GM23338 (cell line): ENCODE results near the gene SCN4B.

ENCODE experiments used
- CREB1 ChIP-seq: fragments of 250-450 bp; sonication (Bioruptor Pico); IDR thresholded peaks from 2 replicates; pipeline ENCODE4 v1.5.0; 2020; ENCODE audit warnings: low read depth, mild to moderate bottlenecking, moderate library complexity
- ETS1 ChIP-seq: IDR thresholded peaks from 2 replicates; pipeline ENCODE4 v1.6.1; 2016; ENCODE audit warnings: antibody characterized with exemption
- EZH2 ChIP-seq: fragments of 200-600 bp; sonication (generic); IDR thresholded peaks from one replicate; pipeline ENCODE4 v1.8.0; 2017; ENCODE audit warnings: antibody characterized with exemption, mild to moderate bottlenecking, low read depth; ENCODE audit not compliant: unreplicated experiment
- EZH2phosphoT487 ChIP-seq: fragments of 200-600 bp; sonication (generic); IDR thresholded peaks from one replicate; pipeline ENCODE4 v1.8.1; 2018; ENCODE audit warnings: antibody characterized with exemption; ENCODE audit not compliant: unreplicated experiment
- JUNB ChIP-seq: IDR thresholded peaks from one replicate; pipeline ENCODE4 v1.6.1; 2016; ENCODE audit warnings: antibody characterized with exemption; ENCODE audit not compliant: unreplicated experiment
- NANOG ChIP-seq: IDR thresholded peaks from 2 replicates; pipeline ENCODE4 v1.6.1; 2016; ENCODE audit warnings: antibody characterized with exemption, borderline replicate concordance
- POLR2AphosphoS5 ChIP-seq: IDR thresholded peaks from 2 replicates; pipeline ENCODE4 v1.6.1; 2016; ENCODE audit warnings: antibody characterized with exemption, low read depth
- REST ChIP-seq: IDR thresholded peaks from one replicate; pipeline ENCODE4 v1.6.1; 2018; ENCODE audit warnings: antibody characterized with exemption; ENCODE audit not compliant: unreplicated experiment
- ZNF114 ChIP-seq: fragments of 250-450 bp; sonication (Bioruptor Pico); IDR thresholded peaks from 2 replicates; pipeline ENCODE4 v1.5.0; 2020; ENCODE audit warnings: mild to moderate bottlenecking, moderate library complexity
- ZNF331 ChIP-seq: fragments of 250-450 bp; sonication (Bioruptor Pico); IDR thresholded peaks from 2 replicates; pipeline ENCODE4 v1.5.0; 2020; ENCODE audit warnings: low read depth, mild to moderate bottlenecking, moderate library complexity
- ZNF462 ChIP-seq: fragments of 250-450 bp; sonication (Bioruptor Pico); IDR thresholded peaks from 2 replicates; pipeline ENCODE4 v1.5.0; 2020; ENCODE audit warnings: mild to moderate bottlenecking, moderate library complexity
- TF ChIP-seq, protein P1 (sequence below), 2 experiments: fragments of 200-600 bp in 1 of 2; sonication (generic) in 1 of 2; conservative IDR thresholded peaks; 2 replicates each; pipeline versions ENCODE4 v1.5.1 to v1.6.1; 2016 to 2017; ENCODE audit warnings: antibody characterized with exemption in 2 of 2, low read depth in 2 of 2, mild to moderate bottlenecking in 2 of 2, moderate library complexity in 1 of 2

GRCh38 chr11:118175993-118176777 lies 23.6 kb upstream of the SCN4B start, which contains the start of gene SCN2B:
- TF ChIP-seq EZH2 (peak; percentile 34), ZNF114 (no peak), CREB1 (no peak), ZNF462 (CRISPR knock-in tag) (no peak), REST (no peak), EZH2phosphoT487 (no peak), ETS1 (no peak), POLR2AphosphoS5 (no peak), JUNB (no peak), ZNF331 (no peak), NANOG (no peak)
- TF ChIP-seq, protein P1, sequence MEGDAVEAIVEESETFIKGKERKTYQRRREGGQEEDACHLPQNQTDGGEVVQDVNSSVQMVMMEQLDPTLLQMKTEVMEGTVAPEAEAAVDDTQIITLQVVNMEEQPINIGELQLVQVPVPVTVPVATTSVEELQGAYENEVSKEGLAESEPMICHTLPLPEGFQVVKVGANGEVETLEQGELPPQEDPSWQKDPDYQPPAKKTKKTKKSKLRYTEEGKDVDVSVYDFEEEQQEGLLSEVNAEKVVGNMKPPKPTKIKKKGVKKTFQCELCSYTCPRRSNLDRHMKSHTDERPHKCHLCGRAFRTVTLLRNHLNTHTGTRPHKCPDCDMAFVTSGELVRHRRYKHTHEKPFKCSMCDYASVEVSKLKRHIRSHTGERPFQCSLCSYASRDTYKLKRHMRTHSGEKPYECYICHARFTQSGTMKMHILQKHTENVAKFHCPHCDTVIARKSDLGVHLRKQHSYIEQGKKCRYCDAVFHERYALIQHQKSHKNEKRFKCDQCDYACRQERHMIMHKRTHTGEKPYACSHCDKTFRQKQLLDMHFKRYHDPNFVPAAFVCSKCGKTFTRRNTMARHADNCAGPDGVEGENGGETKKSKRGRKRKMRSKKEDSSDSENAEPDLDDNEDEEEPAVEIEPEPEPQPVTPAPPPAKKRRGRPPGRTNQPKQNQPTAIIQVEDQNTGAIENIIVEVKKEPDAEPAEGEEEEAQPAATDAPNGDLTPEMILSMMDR (conservative IDR thresholded peaks at IDR 0.05; ENCODE audit: low read depth in 2 of 2): no peak
